Glomerular visceral epithelial cell (primary cell): ENCODE data around the gene CYP46A1.

Experiments used
- DNase-seq: peaks from one replicate; pipeline ENCODE4 v3.0.0-alpha.2; 2016; ENCODE audit errors: extremely low spot score

The CYP46A1 gene

DNA sequence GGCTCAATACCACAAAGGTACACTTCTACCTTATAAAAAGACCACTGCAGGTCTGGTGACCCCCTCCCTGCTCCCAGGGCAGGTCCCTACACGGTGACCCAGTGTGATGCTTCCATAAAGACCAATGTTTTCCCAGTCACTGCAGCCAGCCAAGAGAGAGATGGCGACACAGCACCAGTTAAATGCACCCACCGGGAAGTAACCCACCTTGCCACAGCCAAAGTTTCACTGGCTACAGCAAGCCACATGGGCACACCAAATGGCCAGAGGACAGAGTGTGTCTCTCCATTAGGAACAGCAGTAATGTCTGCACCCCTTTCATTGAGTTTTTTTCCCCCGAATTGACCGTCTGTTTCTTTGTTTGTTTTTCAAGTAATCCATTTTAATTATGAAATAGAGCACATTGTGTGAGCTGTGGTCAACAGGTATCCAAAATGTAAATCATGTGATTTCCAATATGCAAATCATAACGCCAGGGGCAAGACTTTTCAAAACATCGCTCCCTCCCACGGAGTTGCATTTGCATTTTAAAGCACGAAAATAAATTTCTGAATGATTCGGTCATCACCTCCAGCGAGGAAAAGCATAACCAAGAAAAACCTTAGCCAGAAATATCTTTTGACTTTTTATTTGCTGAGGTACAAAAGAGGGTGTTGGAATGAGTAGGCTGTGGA, 60.2 kb downstream of the CYP46A1 start:
- no peak for DNase-seq

DNA sequence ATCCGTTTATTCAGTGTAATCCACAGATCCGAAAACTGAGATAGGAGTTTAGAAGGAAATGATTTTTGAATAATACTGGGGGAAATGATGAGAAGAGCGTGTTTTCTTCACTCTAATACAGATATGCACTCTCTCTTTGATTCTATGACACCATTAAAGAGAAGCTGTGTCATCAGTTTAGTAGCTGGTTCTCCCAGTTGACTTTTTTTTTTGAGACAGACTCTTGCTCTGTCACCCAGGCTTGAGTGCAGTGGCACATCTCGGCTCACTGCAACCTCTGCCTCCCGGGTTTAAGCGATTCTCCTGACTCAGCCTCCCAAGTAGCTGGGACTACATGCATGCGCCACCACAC, 60.8 kb downstream of the CYP46A1 start:
- no peak for DNase-seq

DNA sequence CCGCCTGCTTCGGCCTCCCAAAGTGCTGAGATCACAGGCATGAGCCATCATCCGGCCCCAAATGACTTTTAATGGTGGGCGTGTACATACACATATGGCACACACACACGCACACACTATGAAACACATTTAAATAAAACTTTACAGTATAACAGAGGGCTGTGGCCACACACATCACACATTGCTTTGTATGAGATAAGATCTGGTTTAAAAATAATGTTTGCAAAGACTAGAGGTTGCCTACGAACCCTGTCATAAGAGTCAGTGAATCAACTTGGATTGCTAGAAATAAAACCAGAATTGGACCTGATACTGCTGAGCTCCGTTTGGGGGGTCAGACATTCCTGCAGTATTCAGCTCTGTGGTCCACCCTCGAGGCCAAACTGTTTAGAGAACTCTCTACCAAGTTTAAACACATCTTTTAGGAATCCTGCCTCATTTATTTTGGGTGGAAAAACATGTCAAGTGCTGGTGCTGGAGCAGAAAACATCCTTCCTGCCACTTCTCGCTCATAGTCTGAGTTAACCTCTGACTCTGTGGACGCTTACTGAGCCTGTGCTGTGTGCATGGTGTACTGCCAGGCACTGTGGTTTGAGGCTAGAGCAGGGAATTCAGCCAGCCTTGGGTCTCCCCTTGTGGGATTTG, 61.3 kb downstream of the CYP46A1 start:
- DNase-seq, result no peak

DNA sequence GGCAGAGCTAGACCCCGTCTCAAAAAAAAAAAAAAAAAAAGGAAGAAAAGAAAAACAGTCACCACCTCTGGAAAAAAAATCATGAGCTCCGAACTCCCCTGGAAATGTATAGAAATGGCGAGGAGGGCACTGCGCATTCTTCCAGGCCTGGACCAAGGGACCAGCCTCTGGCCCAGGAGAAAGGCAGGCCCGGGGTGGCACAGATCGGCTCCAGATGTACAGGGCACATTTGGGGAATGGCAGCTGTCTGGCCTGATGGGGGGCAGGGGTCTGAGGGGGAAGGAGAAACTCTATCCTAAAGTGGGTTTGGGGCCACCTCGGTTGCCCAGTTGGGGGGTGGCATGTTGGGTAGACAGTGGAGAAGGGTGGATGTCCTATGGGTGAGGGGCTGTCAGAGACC, 63.1 kb downstream of the CYP46A1 start:
- no peak for DNase-seq

DNA sequence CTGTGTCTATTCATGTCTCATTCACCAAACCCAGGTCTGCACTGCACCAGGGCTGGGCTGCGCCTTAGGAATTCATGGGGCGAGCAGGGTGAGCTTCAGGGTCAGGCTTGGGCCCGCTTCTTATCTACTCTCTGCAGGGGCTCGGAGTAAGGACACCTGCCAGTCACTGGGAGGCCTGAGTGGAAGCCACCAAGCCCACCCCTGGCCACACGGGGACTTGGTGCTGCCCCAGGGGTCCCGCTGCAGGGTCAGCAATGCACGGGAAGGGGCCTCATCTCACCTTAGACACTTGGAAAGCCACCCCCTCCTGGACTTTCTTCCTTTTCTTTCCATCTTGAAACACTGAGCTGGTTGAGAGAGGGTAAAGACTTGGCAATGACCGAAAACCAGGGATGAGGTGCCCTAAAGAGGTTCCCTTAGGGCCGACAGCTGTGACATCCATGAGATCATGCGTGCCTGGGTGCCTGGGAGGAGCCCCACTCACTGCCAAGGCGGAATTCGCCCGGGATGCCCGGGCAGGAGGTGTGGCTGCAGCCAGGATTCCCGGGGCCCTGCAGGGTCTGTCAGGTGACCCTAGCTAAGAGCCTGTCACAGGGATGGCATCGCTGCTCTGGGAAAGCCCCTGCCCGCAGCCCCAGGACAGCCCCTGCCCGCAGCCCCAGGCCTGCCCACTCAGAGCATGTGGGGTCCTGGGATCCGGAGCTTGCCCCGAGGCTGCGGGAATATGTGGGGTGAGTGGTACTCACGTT, 63.7 kb downstream of the CYP46A1 start:
- no peak for DNase-seq

DNA sequence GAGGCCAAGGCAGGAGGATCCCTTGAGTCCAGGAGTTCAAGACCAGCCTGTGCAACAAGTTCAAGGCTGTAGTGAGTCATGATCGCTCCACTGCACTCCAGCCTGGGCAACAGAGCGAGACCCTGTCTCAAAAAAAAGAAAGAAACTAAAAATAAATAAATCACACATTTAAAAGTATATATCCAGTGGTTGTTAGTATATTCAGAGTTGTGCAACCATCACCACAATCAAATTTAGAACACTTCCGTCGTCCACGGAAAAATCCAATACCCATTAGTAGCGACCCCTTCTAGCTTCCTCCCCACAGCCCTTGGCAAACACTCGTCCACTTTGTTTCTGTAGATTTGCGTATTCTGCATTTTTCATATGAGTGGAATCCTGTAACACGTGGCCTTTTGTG, 64.4 kb downstream of the CYP46A1 start:
- no peak for DNase-seq

DNA sequence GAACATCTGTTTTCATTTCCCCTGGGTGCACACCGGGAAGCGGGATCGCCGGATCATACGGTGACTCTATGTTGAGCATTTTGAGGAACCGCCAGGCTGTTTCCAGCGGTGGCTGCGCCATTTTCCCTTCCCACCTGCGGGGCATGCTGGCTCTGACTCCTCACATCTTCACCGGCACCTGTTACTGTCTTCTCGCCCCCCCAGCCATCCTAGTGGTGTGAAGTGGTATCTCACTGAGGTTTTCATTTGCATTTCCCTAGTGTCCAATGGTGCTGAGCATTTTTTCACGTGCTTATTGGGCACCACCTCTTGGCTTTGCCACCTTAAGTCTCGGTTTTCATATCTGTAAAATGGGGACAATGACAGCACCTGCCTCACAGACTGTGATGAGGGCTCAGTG, 65.0 kb downstream of the CYP46A1 start:
- no peak for DNase-seq

DNA sequence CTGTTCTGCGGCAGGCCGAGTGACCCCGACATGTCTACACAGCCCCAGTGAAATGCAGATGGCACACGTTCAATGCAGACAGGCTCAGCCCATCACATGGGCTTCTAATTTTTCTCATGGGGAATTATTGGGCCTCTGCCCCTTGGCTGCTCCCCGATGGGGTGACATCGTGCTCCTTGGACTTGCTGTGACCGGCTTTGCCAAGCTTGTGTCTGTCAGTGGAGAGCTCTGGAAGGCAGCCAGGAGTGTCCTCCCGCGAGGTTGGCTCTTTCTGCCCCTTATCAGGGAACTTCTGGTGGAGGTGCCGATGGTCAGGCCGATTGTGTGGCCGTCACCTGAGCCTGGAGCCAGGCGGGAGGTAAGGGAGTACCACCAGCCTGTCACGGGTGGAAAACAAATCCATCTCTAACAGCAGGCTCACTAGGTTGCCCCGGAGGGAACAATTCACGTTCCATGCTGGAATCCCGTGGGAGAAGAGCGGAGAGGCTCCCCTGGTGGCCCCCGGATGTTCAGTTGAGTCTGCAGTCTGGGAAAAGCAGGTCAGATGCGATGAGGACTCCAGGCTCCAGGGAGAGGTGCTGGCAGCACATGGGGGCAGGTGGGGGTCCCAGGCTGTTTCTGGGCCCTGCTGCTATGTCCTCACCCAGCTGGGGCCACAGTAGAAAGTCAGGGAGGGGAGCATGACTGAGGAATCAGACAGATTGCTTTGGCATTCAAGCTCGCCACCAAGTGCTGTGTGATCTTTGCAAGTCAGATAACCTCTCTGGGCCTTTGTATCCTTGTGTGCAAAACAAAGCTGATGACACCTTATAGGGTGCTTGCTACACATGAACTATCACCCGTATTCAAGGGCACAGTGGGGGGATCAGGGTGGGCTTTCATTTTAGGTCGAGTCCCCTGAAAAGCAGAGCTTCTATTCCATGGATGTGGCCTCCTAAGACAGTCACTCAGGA, 65.9 kb downstream of the CYP46A1 start:
- DNase-seq, result no peak

DNA sequence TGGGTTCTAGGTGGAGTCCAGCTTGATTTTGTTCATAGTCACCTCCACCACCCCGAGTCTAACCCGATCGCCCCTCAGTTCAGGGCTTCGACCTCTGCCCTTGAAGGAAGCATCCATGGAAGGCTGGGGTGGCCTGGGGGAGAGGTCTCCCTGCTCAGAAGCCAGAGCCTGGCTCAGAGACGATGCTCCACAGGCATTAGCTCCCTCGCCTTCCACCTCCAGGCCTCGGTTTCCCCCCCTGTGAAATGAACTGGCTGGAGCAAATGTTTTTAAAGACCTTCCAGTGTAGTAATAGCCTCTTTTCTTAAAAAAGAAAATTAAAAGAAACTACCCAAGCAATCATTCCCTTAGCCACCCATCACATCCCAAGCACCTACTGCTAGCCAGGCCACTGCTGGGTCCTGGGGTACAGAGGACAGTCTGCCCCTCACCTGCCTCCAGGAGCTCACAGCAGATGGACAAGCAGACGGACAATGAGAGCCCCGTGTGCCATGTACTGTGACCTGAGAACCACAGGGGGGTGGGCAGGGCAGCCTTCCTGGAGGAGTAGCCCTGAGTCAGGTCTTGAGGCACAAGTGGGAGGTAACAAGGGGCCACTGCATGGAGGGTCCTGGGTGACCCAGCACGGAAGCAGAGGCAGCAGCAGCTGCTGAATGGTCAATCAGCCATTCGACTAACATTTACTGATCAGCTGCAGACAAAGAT, 66.8 kb downstream of the CYP46A1 start:
- no peak for DNase-seq

DNA sequence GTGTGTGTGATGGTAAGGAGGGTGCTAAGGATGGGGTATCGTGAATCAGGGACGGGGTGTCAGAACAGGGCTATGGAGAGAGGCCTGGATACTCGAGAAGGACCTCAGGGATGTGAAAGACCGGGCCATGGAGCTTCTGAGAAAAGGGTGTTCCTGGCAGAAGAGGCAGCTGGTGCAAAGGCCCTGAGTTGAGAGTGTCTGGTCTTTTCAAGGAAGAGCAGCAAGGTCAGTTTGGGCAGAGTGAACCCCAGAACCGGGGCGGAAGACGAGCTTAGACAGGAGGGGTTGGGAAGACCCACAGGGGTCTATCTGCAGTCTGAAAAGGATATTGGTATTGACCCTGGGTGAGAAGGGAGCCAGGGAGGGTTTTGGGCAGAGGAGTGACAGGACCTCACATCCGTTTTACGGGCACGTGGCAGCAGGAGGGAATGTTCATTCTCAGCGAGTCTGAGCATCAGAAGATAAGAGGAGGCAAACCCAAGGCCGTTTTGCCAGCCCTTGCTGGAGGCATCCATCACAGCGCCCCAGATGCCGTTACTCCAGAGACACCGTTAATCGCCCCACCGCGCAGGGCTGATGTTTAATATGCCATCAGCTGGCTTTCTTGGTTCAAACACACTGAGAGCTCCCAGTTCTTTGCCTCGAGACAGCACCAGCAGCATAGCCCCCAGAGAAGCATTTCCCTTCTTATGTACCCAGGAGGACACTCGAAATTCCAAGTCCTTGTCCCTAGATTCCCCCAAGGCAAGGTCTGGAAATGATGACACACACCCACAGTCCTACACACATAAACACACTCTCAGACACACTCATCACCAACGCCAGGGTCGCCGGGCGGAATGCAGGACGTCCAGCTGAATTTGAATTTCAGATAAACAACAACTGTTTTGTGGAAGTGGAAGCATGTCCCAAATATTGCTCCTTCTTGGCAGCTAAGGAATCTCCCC, 67.7 kb downstream of the CYP46A1 start:
- no peak for DNase-seq

DNA sequence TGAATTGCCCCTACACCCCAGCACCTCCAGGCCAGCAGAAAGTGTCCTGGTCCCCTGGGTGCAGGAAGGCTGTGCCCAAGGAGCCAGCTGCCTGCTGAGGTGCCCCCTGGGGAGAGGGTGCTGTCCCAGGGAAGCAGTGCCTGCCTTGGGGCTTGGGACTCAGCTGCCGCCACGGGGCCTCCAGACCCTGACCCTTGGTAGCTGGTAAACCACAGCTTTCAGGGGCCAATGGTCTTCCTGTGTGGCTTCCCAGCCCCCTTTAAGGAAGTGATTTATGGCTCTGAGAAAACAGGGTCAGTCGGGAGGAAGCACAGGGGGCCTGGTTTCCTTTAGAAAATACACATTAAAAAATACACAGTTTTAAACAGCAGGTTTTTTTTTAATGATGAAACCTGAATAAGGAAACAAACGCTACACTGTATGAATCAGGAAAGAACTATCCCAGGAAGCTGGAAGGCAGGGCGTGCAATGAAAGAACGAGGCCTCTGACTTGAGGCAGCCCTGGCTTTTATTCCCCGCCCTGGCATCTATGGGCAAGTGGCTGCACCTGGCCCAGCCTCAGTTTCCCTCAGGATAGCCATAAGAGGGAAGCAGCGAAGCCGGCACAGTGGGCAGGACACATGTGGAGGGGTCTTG, 68.5 kb downstream of the CYP46A1 start:
- peak; percentile 41 for DNase-seq

DNA sequence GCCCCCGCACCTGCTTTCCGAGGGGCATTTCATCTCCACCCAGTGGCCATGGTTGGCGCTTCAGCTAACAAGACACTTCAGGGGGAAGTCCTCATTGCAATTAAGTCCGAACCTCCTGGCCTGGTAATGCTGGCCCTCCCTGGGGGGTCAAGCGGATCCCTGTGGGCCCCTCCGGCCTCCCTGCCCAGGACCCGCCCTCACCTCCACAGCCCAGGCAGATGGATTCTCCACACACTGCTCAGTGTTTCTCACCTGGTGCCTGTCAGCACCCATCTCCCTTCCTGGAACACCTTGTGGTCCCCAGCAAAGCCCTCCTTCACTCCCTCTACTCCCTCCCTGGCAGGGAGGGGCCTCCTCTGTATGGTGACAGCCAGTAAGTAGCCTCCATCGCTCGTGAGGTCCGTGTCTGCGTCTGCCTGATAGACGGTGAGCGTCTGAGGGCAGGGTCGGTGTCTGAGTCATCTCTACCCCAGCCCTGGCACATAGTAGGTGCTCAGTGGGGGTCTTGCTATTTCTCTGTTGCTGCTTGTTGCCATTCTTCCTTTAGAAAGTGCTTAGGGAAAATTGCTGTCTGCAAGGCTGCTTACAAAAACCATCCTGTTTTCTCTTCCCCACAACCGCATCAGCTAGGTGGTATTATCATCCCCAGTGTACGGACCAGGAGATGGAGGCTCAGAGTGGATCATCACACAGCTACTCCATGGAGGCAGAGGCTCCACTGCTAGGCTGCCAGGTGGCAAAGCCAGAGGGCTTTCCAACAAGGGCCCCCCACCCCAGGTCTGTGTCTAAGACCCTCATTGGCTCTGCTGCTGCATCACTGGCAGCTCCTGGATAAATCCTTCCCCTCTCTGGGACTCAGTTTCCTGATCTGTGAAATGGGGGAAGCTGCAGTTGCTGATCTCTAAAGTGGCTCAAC, 69.4 kb downstream of the CYP46A1 start:
- no peak for DNase-seq

DNA sequence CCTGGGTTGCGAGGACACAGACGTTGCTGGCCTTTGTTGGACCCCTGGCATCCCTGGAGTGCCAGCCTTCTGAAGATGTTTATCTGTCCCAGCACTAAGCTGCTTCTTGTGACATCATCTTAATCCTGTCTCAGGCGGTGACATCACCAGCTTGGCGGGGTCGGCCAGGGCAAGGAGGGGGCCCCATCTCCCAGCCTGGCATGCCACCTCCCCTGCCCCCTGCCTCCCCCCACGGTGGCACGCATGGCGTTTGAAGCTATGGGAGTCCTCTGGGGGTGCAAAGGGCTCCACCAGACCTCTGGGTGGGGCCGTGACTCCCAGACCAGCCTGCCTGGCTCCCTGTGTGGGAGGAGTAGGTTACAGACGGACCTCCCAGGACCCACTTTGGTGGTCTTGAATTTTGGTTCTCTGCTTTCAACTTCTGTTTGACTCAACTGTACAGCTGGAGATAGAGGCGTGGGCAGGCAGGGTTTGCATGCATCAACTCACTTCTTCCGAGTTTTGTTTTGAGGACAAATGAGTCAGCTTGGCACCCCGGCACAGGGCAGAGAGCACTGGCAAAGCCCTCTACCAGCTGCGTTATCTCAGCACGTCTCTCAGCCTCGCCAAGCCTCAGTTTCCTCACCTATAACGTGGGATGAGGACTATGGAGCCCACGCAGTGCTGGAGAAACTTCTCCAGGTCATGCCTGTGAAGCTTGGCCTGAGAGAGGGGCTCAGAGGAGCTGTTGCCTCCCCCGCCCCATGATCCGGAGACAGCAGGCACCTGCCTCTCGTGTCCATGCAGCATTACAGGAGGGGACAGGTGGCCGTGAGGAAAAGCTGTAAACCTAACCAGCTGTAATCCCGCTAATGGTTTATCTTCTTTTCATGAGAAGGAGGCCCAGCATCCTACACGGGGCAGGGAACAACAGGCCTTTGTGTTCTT, 70.3 kb downstream of the CYP46A1 start:
- DNase-seq, result no peak

DNA sequence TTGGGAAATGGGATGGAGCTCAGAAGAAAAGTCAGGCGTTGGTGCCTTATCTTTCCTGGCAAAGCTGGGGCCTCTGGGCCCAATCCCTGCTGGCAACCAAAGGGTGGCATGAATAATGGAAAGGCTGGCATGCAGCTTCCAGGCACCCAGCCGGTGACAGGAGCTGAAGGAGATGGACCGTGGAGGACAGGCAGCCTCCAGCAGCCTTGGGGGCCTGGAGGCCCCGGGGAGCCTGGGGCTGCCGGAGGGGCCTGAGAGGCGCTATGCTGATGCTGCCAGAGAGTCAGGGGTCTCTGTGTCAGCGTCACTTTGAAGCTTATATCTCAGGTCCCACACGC, 70.9 kb downstream of the CYP46A1 start:
- DNase-seq, result no peak

DNA sequence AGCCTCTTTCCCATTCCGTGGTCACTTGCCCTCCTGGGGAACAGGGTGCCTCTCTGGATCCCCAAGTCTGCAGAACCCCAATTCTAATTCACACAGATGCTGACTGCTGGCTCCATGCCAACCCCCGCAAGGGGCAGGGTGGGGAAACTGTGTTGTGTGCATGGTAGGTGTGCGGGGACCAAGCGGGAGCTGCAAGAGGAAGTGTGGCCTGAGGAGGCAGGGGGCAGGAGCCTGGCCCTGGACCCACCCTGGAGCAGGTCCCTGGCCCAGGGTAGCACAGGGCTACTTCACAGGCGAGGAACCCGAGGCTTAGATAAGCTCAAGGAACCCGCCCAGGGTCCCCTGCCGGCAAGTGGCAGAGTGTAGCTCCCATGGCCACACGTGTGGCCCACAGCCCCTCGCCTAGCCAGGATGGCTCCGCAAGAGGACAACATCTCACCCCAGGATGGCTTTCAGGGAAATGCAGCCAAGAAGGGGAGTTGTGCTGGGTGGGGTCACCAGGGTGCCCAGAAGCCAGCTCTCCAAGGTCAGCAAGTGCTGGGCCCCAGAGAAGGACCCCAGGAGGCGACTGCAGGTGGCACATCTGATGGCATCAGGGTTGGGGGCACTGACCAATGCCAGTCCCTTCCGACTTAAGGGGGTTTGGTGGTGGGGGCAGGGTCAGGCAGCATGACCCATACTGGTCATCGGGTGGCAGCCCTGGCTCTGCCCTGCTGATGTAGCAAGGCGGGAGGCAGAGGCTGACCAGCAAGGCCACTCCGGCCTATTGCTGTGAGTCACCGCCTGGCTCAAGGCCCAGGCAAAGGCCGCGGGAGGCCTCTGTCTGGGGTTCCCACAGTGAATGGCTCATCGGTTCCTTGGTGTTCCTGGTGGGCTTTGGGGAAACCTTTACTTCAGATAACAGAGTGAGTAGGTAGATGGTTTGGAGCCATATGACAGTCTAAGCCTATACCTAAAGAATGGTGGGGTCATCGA, 71.8 kb downstream of the CYP46A1 start:
- DNase-seq, result peak; percentile 95

DNA sequence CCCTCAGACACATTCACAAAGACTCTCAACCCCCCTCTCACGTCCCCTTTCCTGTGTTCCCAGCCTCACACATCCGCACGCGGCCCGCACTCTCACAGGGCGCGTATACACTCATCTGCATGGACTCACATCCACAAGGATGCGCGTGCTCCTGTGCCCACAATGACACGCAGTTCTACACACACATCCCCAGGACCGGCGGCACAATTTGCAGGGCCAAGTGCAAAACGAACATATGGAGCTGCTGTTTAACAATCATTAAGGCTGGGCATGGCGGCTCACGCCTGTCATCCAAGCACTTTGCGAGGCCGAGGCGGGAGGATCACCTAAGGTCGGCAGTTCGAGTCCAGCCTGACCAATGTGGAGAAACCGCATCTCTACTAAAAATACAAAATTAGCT, 72.7 kb downstream of the CYP46A1 start:
- DNase-seq, result no peak
